ENCODE data around the gene ACAP3. TPM values are rescaled to one million over a fixed set of nuclear protein-coding genes. Genes with fewer than 3 reads are reported as not detected.

Gene ACAP3
- total and polyA plus RNA-seq, 2 donors (not counting 3 experiments of a cell fraction or from before 2014, with no cell fraction given), result 27.8 to 39.0 TPM

DNA sequence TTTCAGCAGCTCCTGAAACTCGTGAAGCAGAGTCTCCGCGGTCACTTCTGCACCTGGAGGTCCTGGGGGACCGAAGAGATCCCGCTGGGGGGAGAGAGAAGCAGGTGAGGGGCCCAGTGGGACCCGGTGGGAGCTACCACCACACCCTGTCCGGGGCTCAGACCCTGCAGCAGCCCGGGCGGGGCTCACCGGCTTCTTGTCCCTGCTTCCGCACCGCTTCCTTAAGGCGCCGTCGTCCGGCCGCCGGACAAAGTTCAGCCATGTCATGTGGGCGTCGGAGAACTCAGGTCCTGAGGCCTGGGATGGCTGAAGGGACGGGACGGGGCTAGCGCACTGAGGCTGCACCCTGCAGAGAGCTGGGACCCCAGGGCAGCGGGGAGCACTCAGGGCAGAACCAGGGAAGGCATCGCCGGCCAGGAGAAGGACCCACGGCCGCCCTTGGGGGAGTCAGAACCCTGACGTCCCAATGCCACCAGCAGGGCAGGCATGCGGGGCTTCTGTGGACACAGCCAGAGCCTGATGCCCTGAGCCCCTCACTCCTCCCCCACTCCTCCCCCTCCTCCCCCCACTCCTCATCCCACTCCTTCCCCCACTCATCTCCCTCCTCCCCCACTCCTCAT, 63.4 kb downstream of the ACAP3 start:
- no TSS peak for BruUV-seq (replicated peaks)
- no peaks in the 10 kb centered on the region for H3K9me1 ChIP-seq (replicated peaks; ENCODE audit: control insufficient read depth, extremely low read depth, insufficient read depth, low read length)
- dilution Hi-C loops (cut with MboI; ENCODE audit: extremely low pct_ligation_motif_present, low sequenced_read_pairs), result no loop called here

DNA sequence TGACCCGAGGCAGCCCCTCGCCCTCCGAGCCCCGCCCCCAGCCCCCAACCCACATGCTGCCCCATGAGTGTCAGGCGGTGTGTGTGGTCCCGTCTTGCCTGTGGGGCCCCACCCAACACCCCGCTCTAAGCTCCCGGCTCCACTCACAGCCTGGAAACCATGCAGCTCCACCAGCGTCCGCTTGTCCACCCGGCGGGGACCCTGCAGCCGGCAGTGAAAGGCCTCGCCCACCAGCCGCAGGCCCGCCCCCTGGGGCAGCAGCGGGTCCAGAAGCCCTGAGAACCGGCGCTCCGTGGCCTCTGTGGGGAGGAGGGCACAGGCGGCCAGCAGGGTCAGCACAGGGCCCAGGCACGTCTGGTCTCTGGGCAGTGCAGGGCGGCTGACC, 63.9 kb downstream of the ACAP3 start:
- H2AFZ ChIP-seq (ENCODE audit: low read depth, low read length), result no peak overlapping the region
- ChIA-PET CTCF (no interaction called here), POLR2A (no interaction called here)
- H3K9ac ChIP-seq (replicated peaks; ENCODE audit: extremely low read depth, insufficient read depth, low read length), result no peak overlapping the region
- intact Hi-C loops (cut with micrococcal nuclease), result no loop called here
- DNase-seq (ENCODE audit: low read depth, low spot score) (no peak), FAIRE-seq (no peak)
- no peaks in the 10 kb centered on the region for H3K9me3 ChIP-seq (replicated peaks; ENCODE audit: control insufficient read depth, insufficient read depth, low read length)
- dilution Hi-C loops (cut with MboI; ENCODE audit: extremely low pct_ligation_motif_present, low sequenced_read_pairs), result no loop called here
- H3K4me1 ChIP-seq (ENCODE audit: control insufficient read depth, extremely low read depth, insufficient read depth, low read length), result no peaks in the 10 kb centered on the region
- TF ChIP-seq EZH2 (IDR thresholded peaks at IDR 0.05; ENCODE audit: borderline replicate concordance, low read depth, low read length, severe bottlenecking) (no peak), GATA2 (IDR thresholded peaks at IDR 0.05; ENCODE audit: insufficient read depth, insufficient read length, low read depth, low read length) (no peak), MAX (IDR thresholded peaks at IDR 0.05; ENCODE audit: insufficient read depth, insufficient read length) (no peak), MYC (IDR thresholded peaks at IDR 0.05; ENCODE audit: low read depth, low read length) (no peak), POLR2AphosphoS5 (IDR thresholded peaks at IDR 0.05; ENCODE audit: insufficient read depth, low read depth, low read length) (no peak), POLR2A (IDR thresholded peaks at IDR 0.05; ENCODE audit: low read depth, low read length) (no peak), FOS (IDR thresholded peaks at IDR 0.05; ENCODE audit: borderline replicate concordance, insufficient read depth, low read length) (no peak), JUN (IDR thresholded peaks at IDR 0.05; ENCODE audit: borderline replicate concordance, insufficient read depth, insufficient read length, low read depth) (no peak)
- TF ChIP-seq, protein P1, sequence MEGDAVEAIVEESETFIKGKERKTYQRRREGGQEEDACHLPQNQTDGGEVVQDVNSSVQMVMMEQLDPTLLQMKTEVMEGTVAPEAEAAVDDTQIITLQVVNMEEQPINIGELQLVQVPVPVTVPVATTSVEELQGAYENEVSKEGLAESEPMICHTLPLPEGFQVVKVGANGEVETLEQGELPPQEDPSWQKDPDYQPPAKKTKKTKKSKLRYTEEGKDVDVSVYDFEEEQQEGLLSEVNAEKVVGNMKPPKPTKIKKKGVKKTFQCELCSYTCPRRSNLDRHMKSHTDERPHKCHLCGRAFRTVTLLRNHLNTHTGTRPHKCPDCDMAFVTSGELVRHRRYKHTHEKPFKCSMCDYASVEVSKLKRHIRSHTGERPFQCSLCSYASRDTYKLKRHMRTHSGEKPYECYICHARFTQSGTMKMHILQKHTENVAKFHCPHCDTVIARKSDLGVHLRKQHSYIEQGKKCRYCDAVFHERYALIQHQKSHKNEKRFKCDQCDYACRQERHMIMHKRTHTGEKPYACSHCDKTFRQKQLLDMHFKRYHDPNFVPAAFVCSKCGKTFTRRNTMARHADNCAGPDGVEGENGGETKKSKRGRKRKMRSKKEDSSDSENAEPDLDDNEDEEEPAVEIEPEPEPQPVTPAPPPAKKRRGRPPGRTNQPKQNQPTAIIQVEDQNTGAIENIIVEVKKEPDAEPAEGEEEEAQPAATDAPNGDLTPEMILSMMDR (IDR thresholded peaks at IDR 0.05; ENCODE audit: extremely low read depth in 1 of 2, insufficient read depth in 1 of 2, low read depth in 1 of 2, low read length in 2 of 2), result no peak
- H3K27me3 ChIP-seq (ENCODE audit: control insufficient read depth in 2 of 2, insufficient read depth in 2 of 2, low read length in 2 of 2), result peaks cover 10 to 14% of the 10 kb centered on the region in 2 experiments
- no peaks in the 10 kb centered on the region for H3K79me2 ChIP-seq (ENCODE audit: control insufficient read depth, insufficient read depth, low read length)
- BruUV-seq (replicated peaks), result no TSS peak
- H3K36me3 ChIP-seq (ENCODE audit: control insufficient read depth in 2 of 2, extremely low read depth in 1 of 2, insufficient read depth in 2 of 2, low read length in 2 of 2), result no peaks in the 10 kb centered on the region
- H3K27ac ChIP-seq (ENCODE audit: insufficient read depth, low read depth, low read length), result no peak overlapping the region
- no peak overlapping the region for H3K4me3 ChIP-seq (replicated peaks in 1 of 3; ENCODE audit: insufficient read depth in 1 of 3, low read depth in 1 of 3, low read length in 3 of 3)
- no peaks in the 10 kb centered on the region for H3K9me1 ChIP-seq (replicated peaks; ENCODE audit: control insufficient read depth, extremely low read depth, insufficient read depth, low read length)
- no peaks in the 10 kb centered on the region for H4K20me1 ChIP-seq (replicated peaks; ENCODE audit: control insufficient read depth, extremely low read depth, insufficient read depth, low read length)
- no peak overlapping the region for H3K4me2 ChIP-seq (ENCODE audit: insufficient read depth, low read length)

More for the DNA sequence above, 63.4 kb downstream of the ACAP3 start:
- no peak overlapping the region for H3K9ac ChIP-seq (replicated peaks; ENCODE audit: extremely low read depth, insufficient read depth, low read length)
- no peak overlapping the region for H3K27ac ChIP-seq (ENCODE audit: insufficient read depth, low read depth, low read length)
- ChIA-PET CTCF (no interaction called here), POLR2A (no interaction called here)
- no peak overlapping the region for H2AFZ ChIP-seq (ENCODE audit: low read depth, low read length)
- peaks cover 10 to 14% of the 10 kb centered on the region in 2 experiments for H3K27me3 ChIP-seq (ENCODE audit: control insufficient read depth in 2 of 2, insufficient read depth in 2 of 2, low read length in 2 of 2)
- no peaks in the 10 kb centered on the region for H3K4me1 ChIP-seq (ENCODE audit: control insufficient read depth, extremely low read depth, insufficient read depth, low read length)
- no peak overlapping the region for H3K4me2 ChIP-seq (ENCODE audit: insufficient read depth, low read length)
- TF ChIP-seq JUN (IDR thresholded peaks at IDR 0.05; ENCODE audit: borderline replicate concordance, insufficient read depth, insufficient read length, low read depth), result no peak
- TF ChIP-seq MYC (IDR thresholded peaks at IDR 0.05; ENCODE audit: low read depth, low read length), result no peak
- no peak for TF ChIP-seq POLR2A (IDR thresholded peaks at IDR 0.05; ENCODE audit: low read depth, low read length)
- TF ChIP-seq POLR2AphosphoS5 (IDR thresholded peaks at IDR 0.05; ENCODE audit: insufficient read depth, low read depth, low read length), result no peak
- TF ChIP-seq, protein P1 (IDR thresholded peaks at IDR 0.05; ENCODE audit: extremely low read depth in 1 of 2, insufficient read depth in 1 of 2, low read depth in 1 of 2, low read length in 2 of 2), result no peak
- no peak for TF ChIP-seq EZH2 (IDR thresholded peaks at IDR 0.05; ENCODE audit: borderline replicate concordance, low read depth, low read length, severe bottlenecking)
- no peak for FAIRE-seq
- no peaks in the 10 kb centered on the region for H3K79me2 ChIP-seq (ENCODE audit: control insufficient read depth, insufficient read depth, low read length)
- intact Hi-C loops (cut with micrococcal nuclease), result no loop called here
- no peaks in the 10 kb centered on the region for H4K20me1 ChIP-seq (replicated peaks; ENCODE audit: control insufficient read depth, extremely low read depth, insufficient read depth, low read length)
- H3K4me3 ChIP-seq (replicated peaks in 1 of 3; ENCODE audit: insufficient read depth in 1 of 3, low read depth in 1 of 3, low read length in 3 of 3), result no peak overlapping the region
- H3K9me3 ChIP-seq (replicated peaks; ENCODE audit: control insufficient read depth, insufficient read depth, low read length), result no peaks in the 10 kb centered on the region
- H3K36me3 ChIP-seq (ENCODE audit: control insufficient read depth in 2 of 2, extremely low read depth in 1 of 2, insufficient read depth in 2 of 2, low read length in 2 of 2), result no peaks in the 10 kb centered on the region
- DNase-seq (ENCODE audit: low read depth, low spot score), result no peak

Measured in endothelial cell of umbilical vein (primary cell).